Tibial artery (tissue), 4 donors: ENCODE measurements around the gene ITGAE.

Source experiments
- DNase-seq, 2 donors: peaks; one replicate each; pipeline ENCODE4 v3.0.0-alpha.2; 2019
- H3K27ac ChIP-seq, 2 donors: fragments of 200-600 bp; sonication (generic) in 1 of 2; 1 replicate in 1 of 2; 2 replicates in 1 of 2; pipeline ENCODE4 v1.5.1; 2018 to 2019; ENCODE audit warnings: mild to moderate bottlenecking in 1 of 2
- H3K27me3 ChIP-seq, 2 donors: fragments of 200-600 bp; sonication (generic) in 1 of 2; one replicate each; pipeline versions ENCODE4 v1.5.1 to v1.6.0; 2016 to 2019
- H3K36me3 ChIP-seq, 3 donors: fragments of 200-600 bp; sonication (generic) in 2 of 3; one replicate each; pipeline ENCODE4 v1.5.1; 2016 to 2019; ENCODE audit warnings: mild to moderate bottlenecking in 2 of 3
- H3K4me1 ChIP-seq, 4 donors: fragments of 200-600 bp; sonication (generic) in 2 of 4; 1 replicate in 3 of 4; 2 replicates in 1 of 4; pipeline ENCODE4 v1.5.1; 2016 to 2019
- H3K4me3 ChIP-seq, 2 donors: fragments of 200-600 bp; sonication (generic) in 1 of 2; 1 replicate in 1 of 2; 2 replicates in 1 of 2; pipeline ENCODE4 v1.5.1; 2018 to 2019; ENCODE audit warnings: mild to moderate bottlenecking in 2 of 2
- H3K9me3 ChIP-seq, 3 donors: fragments of 200-600 bp; sonication (generic) in 1 of 3; one replicate each; pipeline ENCODE4 v1.5.1; 2016 to 2019
- intact Hi-C: fragments of 100-400 bp; cut with DNase I; formaldehyde crosslinking; loops from one replicate; pipeline ENCODE4 v1.15.0; 2023; ENCODE audit warnings: low total_unique reads
- TF ChIP-seq, protein P1 (sequence below), 2 experiments: fragments of 200-600 bp in 1 of 2; fragments of 450-650 bp in 1 of 2; IDR thresholded peaks; one replicate each; pipeline ENCODE4 v1.5.1; 2017 to 2019; ENCODE audit warnings: antibody characterized with exemption in 2 of 2, mild to moderate bottlenecking in 1 of 2, moderate library complexity in 1 of 2

The ITGAE gene

DNA sequence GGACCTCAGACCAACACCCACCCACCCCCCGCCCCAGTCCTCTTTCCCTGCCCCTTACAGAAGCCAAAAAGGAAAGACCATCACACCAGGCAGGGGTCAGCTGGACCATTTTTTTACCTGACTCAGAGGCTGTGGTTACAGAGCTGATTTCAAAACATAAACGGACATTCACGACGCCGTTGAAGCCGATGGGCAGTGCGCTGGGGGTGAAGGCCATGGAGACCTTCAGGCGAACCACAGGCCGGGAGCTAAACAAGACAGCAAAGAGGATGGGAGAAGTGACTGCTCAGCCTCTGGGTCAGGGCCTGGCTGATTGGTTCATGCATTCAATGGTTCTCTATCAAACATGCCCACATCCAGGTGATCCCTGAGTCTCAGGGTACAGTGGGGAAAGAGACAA is 53.2 kb downstream of the ITGAE start:
- Histone ChIP-seq H3K4me1 (no peaks in the 10 kb centered on the region), H3K4me3 (no peak overlapping the region), H3K9me3 (no peaks in the 10 kb centered on the region), H3K27me3 (peaks cover 0 to 32% of the 10 kb centered on the region in 2 donors), H3K27ac (no peak overlapping the region), H3K36me3 (no peaks in the 10 kb centered on the region)
- intact Hi-C loops, result no loop called here
- TF ChIP-seq, protein P1, sequence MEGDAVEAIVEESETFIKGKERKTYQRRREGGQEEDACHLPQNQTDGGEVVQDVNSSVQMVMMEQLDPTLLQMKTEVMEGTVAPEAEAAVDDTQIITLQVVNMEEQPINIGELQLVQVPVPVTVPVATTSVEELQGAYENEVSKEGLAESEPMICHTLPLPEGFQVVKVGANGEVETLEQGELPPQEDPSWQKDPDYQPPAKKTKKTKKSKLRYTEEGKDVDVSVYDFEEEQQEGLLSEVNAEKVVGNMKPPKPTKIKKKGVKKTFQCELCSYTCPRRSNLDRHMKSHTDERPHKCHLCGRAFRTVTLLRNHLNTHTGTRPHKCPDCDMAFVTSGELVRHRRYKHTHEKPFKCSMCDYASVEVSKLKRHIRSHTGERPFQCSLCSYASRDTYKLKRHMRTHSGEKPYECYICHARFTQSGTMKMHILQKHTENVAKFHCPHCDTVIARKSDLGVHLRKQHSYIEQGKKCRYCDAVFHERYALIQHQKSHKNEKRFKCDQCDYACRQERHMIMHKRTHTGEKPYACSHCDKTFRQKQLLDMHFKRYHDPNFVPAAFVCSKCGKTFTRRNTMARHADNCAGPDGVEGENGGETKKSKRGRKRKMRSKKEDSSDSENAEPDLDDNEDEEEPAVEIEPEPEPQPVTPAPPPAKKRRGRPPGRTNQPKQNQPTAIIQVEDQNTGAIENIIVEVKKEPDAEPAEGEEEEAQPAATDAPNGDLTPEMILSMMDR (IDR thresholded peaks at IDR 0.05), result no peak
- no peak for DNase-seq

DNA sequence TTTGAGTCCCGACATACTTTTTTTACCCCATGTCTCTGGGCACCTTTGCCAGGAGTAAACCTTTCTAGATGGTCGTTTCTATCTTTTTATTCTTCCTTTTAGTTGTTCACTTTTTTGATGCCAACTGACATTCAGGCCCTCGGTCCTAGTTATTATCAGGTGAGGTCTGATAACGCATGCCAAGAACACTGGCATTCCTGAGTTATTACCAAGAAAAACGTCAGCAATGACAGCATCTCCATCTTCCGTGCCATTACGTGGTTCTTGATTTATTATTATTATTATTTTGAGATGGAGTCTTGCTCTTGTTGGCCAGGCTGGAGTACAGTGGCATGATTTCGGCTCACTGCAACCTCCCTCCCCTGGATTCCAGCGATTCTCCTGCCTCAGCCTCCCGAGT is 55.9 kb downstream of the ITGAE start:
- Histone ChIP-seq H3K4me3 (no peak overlapping the region), H3K27ac (no peak overlapping the region), H3K9me3 (no peaks in the 10 kb centered on the region), H3K4me1 (no peaks in the 10 kb centered on the region), H3K36me3 (no peaks in the 10 kb centered on the region), H3K27me3 (peaks cover 0 to 10% of the 10 kb centered on the region in 2 donors)
- intact Hi-C loops, result no loop called here
- no peak for DNase-seq
- TF ChIP-seq, protein P1 (IDR thresholded peaks at IDR 0.05), result no peak

DNA sequence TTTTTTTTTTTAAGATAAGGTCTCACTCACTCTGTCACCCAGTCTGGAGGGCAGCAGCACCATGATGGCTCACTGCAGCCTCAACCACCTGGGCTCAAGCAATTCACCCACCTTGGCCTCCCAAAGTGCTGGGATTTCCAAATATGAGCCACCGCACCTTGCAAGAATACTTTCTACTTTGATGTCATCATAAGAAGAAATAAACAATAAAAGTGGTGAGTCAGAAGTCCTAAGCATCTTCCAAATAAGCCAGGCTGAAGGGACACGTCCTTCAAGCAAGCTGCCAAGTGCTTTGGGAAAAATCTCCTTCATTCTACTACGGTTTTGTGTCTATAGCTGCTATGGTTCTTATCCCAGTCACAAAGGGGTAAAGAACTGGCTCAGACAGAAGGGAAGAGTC is 57.0 kb downstream of the ITGAE start:
- H3K27ac ChIP-seq, result no peak overlapping the region
- H3K9me3 ChIP-seq, result no peaks in the 10 kb centered on the region
- peaks cover 0 to 8% of the 10 kb centered on the region in 2 donors for H3K27me3 ChIP-seq
- DNase-seq, result no peak
- intact Hi-C loops, result no loop called here
- H3K36me3 ChIP-seq, result no peaks in the 10 kb centered on the region
- H3K4me3 ChIP-seq, result no peak overlapping the region
- TF ChIP-seq, protein P1 (IDR thresholded peaks at IDR 0.05), result no peak
- no peaks in the 10 kb centered on the region for H3K4me1 ChIP-seq

DNA sequence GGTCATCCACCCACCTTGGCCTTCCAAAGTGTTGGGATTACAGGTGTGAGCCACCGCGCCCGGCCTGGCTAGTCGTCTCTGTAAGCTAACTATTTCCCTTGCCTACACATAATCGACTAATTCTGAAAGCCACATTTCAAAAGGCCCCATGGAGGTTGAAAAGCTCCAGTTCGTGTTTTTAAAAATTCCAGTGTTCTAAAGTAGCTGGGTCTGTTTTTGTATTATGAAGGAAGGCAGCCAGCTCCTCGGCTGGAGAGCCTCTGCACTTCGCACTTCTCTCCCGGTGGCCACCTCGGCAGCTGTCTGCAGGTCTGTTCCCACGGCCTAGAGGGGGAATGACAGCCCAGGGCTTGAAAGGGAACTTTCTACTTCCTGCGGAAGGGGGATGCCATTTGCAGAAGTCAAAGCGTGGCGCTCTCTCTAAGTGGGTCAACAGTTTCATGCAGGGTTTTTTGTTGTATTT is 60.3 kb downstream of the ITGAE start:
- intact Hi-C loops, result no loop called here
- Histone ChIP-seq H3K4me1 (peaks cover 0 to 15% (median 5%) of the 10 kb centered on the region in 4 donors), H3K27me3 (peaks cover 0 to 2% of the 10 kb centered on the region in 2 donors), H3K36me3 (no peaks in the 10 kb centered on the region), H3K4me3 (no peak overlapping the region), H3K9me3 (no peaks in the 10 kb centered on the region), H3K27ac (no peak overlapping the region)
- no peak for DNase-seq
- TF ChIP-seq, protein P1 (IDR thresholded peaks at IDR 0.05), result no peak

DNA sequence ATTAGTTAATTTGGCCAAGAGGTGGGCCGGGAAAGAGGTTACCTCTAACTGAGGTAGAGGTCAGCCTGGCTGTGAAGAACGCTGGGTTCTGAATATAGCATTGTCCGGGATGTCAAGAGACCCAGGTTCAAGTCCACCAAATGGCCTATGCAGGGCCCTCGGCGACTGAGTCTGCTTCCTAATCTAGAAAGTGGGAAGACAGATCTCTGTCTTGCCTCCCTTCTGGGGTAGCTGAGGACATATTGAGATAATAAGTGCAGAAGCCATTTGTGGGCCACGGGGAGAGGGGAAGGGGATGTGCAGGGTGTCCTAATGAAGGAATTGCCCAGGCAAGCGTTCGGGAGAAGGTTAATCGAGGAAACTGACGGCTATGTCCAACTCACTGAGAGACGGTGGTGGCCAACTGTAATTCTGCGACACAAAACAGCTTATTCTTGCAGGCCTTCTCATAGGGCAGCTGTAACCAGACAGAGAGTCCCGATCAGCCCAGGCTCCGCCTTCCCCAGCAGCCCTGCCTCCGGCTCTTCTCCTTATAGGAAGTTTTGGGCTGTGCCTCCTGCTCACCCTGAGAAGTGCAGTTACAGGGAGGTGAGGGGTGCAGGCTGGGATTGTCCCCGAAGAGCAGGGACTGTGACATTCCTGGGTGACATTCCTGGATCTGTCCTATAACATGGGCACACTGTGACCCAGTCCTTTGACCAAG is 61.4 kb downstream of the ITGAE start:
- TF ChIP-seq, protein P1 (IDR thresholded peaks at IDR 0.05), result no peak
- Histone ChIP-seq H3K4me1 (peaks cover 0 to 15% (median 5%) of the 10 kb centered on the region in 4 donors), H3K27ac (no peak overlapping the region), H3K4me3 (no peak overlapping the region), H3K27me3 (peaks cover 0 to 10% of the 10 kb centered on the region in 2 donors), H3K36me3 (no peaks in the 10 kb centered on the region), H3K9me3 (no peaks in the 10 kb centered on the region)
- DNase-seq, result no peak
- intact Hi-C loops, result loop anchor here (10.0 kb wide), 1 partner anchor 105 kb away; the partner anchor contains the start of gene NCBP3
